Endothelial cell of umbilical vein (primary cell): ENCODE data around the gene VIPAS39. TPM values are rescaled to one million over a fixed set of nuclear protein-coding genes. Genes with fewer than 3 reads are reported as not detected.

ENCODE experiments used
- BruUV-seq: library from RNA; stranded (reverse); fragments of 400-500 nt; replicated peaks from 2 replicates; lab custom pipeline; 2021; lab: Mats Ljungman, UMichigan
- CTCF ChIA-PET: fragments of 300-600, 350-600 bp; sonication (Branson Sonifier 250); formaldehyde crosslinking; loops from one replicate; lab custom pipeline; 2021; ENCODE audit warnings: antibody characterized with exemption, inconsistent platforms; lab: Charles Lee
- POLR2A ChIA-PET: fragments of 300-600, 350-600 bp; sonication (Branson Sonifier 250); formaldehyde crosslinking; loops from one replicate; lab custom pipeline; 2021; ENCODE audit warnings: antibody characterized with exemption, inconsistent platforms; lab: Charles Lee
- DNase-seq: peaks from one replicate; pipeline ENCODE4 v3.0.0-alpha.2; 2011; ENCODE audit warnings: low read depth, low spot score
- FAIRE-seq: peaks from 2 replicates; lab custom pipeline; 2011; peaks lifted over from hg19 to GRCh38; lab: Jason Lieb, UNC
- H2AFZ ChIP-seq: 2 replicates; pipeline ENCODE4 v1.6.0; 2012; ENCODE audit warnings: low read depth, low read length, control low read depth, inconsistent platforms
- H3K27ac ChIP-seq: 2 replicates; pipeline ENCODE4 v1.5.1; 2011; ENCODE audit warnings: low read depth, mild to moderate bottlenecking, control low read depth, low read length, moderate library complexity; ENCODE audit not compliant: insufficient read depth
- H3K27me3 ChIP-seq, 2 experiments: 2 replicates each; pipeline versions ENCODE4 v1.6.0 to v1.6.1; 2011; ENCODE audit warnings: low read length in 2 of 2, mixed read lengths in 1 of 2; ENCODE audit not compliant: control insufficient read depth in 2 of 2, insufficient read depth in 2 of 2
- H3K36me3 ChIP-seq, 2 experiments: 2 replicates in 1 of 2; 3 replicates in 1 of 2; pipeline ENCODE4 v1.5.1; 2011; ENCODE audit warnings: low read length in 2 of 2, mild to moderate bottlenecking in 1 of 2, moderate library complexity in 1 of 2; ENCODE audit not compliant: control insufficient read depth in 2 of 2, insufficient read depth in 2 of 2; ENCODE audit errors: extremely low read depth in 1 of 2
- H3K4me1 ChIP-seq: 3 replicates; pipeline ENCODE4 v1.5.1; 2011; ENCODE audit warnings: mild to moderate bottlenecking, low read length; ENCODE audit not compliant: control insufficient read depth, insufficient read depth; ENCODE audit errors: extremely low read depth
- H3K4me2 ChIP-seq: 2 replicates; pipeline ENCODE4 v1.6.1; 2011; ENCODE audit warnings: low read length, control low read depth, mixed read lengths; ENCODE audit not compliant: insufficient read depth
- H3K4me3 ChIP-seq, 3 experiments: fragments of 200-600 bp in 1 of 3; sonication (generic), shearing (Covaris generic) in 1 of 3; replicated peaks in 1 of 3; 2 replicates each; pipeline ENCODE4 v1.5.1; 2011 to 2016; ENCODE audit warnings: control low read depth in 3 of 3, low read length in 3 of 3, mild to moderate bottlenecking in 2 of 3, inconsistent platforms in 1 of 3, low read depth in 1 of 3, moderate library complexity in 1 of 3; ENCODE audit not compliant: insufficient read depth in 1 of 3
- H3K79me2 ChIP-seq: 2 replicates; pipeline ENCODE4 v1.6.0; 2012; ENCODE audit warnings: low read length, inconsistent platforms; ENCODE audit not compliant: control insufficient read depth, insufficient read depth
- H3K9ac ChIP-seq: replicated peaks from 2 replicates; pipeline ENCODE3; 2011; ENCODE audit warnings: low read length, control low read depth; ENCODE audit not compliant: insufficient read depth; ENCODE audit errors: extremely low read depth
- H3K9me1 ChIP-seq: replicated peaks from 3 replicates; pipeline ENCODE4 v1.6.0; 2011; ENCODE audit warnings: mild to moderate bottlenecking, low read length; ENCODE audit not compliant: control insufficient read depth, insufficient read depth; ENCODE audit errors: extremely low read depth
- H3K9me3 ChIP-seq: replicated peaks from 2 replicates; pipeline ENCODE4 v1.5.1; 2012; ENCODE audit warnings: low read length, inconsistent platforms; ENCODE audit not compliant: control insufficient read depth, insufficient read depth
- H4K20me1 ChIP-seq: replicated peaks from 2 replicates; pipeline ENCODE3; 2011; ENCODE audit warnings: mild to moderate bottlenecking, low read length; ENCODE audit not compliant: control insufficient read depth, insufficient read depth; ENCODE audit errors: extremely low read depth
- EZH2 ChIP-seq: IDR thresholded peaks from 2 replicates; pipeline ENCODE4 v1.6.1; 2012; ENCODE audit warnings: borderline replicate concordance, low read depth, mild to moderate bottlenecking, moderate library complexity, low read length, inconsistent platforms; ENCODE audit not compliant: severe bottlenecking
- JUN ChIP-seq: IDR thresholded peaks from 2 replicates; pipeline ENCODE4 v1.6.1; 2011; ENCODE audit warnings: borderline replicate concordance, low read depth; ENCODE audit not compliant: insufficient read length, insufficient read depth
- POLR2AphosphoS5 ChIP-seq: IDR thresholded peaks from 2 replicates; pipeline ENCODE4 v1.6.1; 2012; ENCODE audit warnings: low read depth, mild to moderate bottlenecking, control low read depth, low read length, moderate library complexity; ENCODE audit not compliant: insufficient read depth
- dilution Hi-C: fragments of 300-500 bp; cut with MboI; formaldehyde crosslinking; loops from one replicate; pipeline ENCODE4 v1.15.0; 2019; ENCODE audit warnings: low sequenced_read_pairs; ENCODE audit not compliant: extremely low pct_ligation_motif_present
- intact Hi-C: fragments of 100-400 bp; cut with micrococcal nuclease; formaldehyde crosslinking; loops from one replicate; pipeline ENCODE4 v1.10.0; 2022
- polyA plus RNA-seq, 4 experiments: library from polyadenylated mRNA; depleted of rRNA in 3 of 4; stranded (reverse) in 3 of 4; unstranded in 1 of 4; fragments of >200 nt; gene quantifications; 2 replicates each; pipeline versions ENCODE4 v1.2.1 to v1.2.3, GENCODE V29; 2011 to 2012; ENCODE audit warnings: missing spikeins in 1 of 4
- total RNA-seq: library from RNA; stranded (reverse); gene quantifications from 2 replicates; pipeline ENCODE4 v1.2.3, GENCODE V29; 2021
- TF ChIP-seq, protein P1 (sequence below), 2 donors: IDR thresholded peaks; 1 replicate in 1 of 2; 2 replicates in 1 of 2; pipeline ENCODE4 v1.5.1; 2011; ENCODE audit warnings: low read length in 2 of 2, mild to moderate bottlenecking in 2 of 2, moderate library complexity in 2 of 2, control low read depth in 1 of 2, inconsistent platforms in 1 of 2, low read depth in 1 of 2; ENCODE audit not compliant: insufficient read depth in 1 of 2; ENCODE audit errors: extremely low read depth in 1 of 2
- TF ChIP-seq, protein P2 (sequence below): IDR thresholded peaks from 2 replicates; pipeline ENCODE4 v1.6.1; 2011; ENCODE audit not compliant: insufficient read depth, insufficient read length

Gene VIPAS39
- total and polyA plus RNA-seq, 2 donors (not counting 3 experiments of a cell fraction or from before 2014, with no cell fraction given) = 24.2 to 28.2 TPM

DNA sequence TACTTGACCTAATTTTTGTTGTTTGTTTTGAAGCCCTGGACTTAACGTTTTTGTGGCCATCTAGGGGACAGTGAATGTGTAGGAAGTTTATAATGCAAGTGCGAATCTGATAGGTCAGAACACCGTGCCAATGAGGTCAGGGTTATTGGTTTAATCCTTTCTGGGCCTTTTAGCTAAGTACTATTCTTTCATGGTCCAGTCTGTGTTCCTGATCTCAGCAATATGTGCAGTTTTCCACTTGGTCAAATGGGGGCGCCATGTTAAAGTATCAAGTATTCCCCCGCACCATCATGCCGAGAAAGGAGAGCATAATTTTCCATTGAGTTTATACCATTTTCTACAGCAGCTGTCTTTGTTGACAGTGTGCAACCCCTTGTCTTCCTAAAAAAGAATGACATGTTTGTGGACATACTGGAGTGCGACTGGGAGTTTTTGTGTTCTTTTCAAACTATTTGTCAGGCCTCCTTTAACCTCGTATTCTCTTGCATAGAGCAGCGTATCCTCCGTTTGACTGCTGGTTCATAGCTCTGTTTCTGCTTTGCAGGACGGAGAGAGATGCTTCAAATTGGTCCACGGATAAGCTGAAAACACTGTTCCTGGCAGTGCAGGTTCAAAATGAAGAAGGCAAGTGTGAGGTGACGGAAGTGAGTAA lies 1.8 kb upstream of the VIPAS39 start:
- DNase-seq (peak; percentile 84), FAIRE-seq (peak; percentile 84)
- TF ChIP-seq, protein P1, sequence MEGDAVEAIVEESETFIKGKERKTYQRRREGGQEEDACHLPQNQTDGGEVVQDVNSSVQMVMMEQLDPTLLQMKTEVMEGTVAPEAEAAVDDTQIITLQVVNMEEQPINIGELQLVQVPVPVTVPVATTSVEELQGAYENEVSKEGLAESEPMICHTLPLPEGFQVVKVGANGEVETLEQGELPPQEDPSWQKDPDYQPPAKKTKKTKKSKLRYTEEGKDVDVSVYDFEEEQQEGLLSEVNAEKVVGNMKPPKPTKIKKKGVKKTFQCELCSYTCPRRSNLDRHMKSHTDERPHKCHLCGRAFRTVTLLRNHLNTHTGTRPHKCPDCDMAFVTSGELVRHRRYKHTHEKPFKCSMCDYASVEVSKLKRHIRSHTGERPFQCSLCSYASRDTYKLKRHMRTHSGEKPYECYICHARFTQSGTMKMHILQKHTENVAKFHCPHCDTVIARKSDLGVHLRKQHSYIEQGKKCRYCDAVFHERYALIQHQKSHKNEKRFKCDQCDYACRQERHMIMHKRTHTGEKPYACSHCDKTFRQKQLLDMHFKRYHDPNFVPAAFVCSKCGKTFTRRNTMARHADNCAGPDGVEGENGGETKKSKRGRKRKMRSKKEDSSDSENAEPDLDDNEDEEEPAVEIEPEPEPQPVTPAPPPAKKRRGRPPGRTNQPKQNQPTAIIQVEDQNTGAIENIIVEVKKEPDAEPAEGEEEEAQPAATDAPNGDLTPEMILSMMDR (IDR thresholded peaks at IDR 0.05; ENCODE audit: extremely low read depth in 1 of 2, insufficient read depth in 1 of 2, low read depth in 1 of 2, low read length in 2 of 2) = peak; percentile 68 to 79
- TF ChIP-seq, protein P2, sequence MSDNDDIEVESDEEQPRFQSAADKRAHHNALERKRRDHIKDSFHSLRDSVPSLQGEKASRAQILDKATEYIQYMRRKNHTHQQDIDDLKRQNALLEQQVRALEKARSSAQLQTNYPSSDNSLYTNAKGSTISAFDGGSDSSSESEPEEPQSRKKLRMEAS = no peak
- TF ChIP-seq POLR2AphosphoS5 (no peak), JUN (no peak), EZH2 (no peak)
- H3K4me1 ChIP-seq = peaks cover 21% of the 10 kb centered on the region
- no peaks in the 10 kb centered on the region for H3K9me1 ChIP-seq
- H3K4me2 ChIP-seq = peak overlapping the region; percentile 94
- H4K20me1 ChIP-seq = peaks cover 2% of the 10 kb centered on the region
- H3K27ac ChIP-seq = peak overlapping the region; percentile 76
- no peaks in the 10 kb centered on the region for H3K9me3 ChIP-seq
- peak overlapping the region; percentile 87 for H3K9ac ChIP-seq
- ChIA-PET POLR2A (interaction anchor here (0.7 to 1.1 kb wide), 2 partner anchors 84 to 138 kb away, joined by 3 to 4 read pairs; partner anchors contain the start of gene GSTZ1), CTCF (interaction anchor here (0.5 to 3.8 kb wide), 40 partner anchors 10 to 595 kb away, joined by 3 to 75 read pairs (median 4); no protein-coding TSS in a partner anchor)
- BruUV-seq = TSS peak; percentile 29
- H3K79me2 ChIP-seq = peaks cover 40% of the 10 kb centered on the region
- dilution Hi-C loops = no loop called here
- no peak overlapping the region for H2AFZ ChIP-seq
- intact Hi-C loops = loop anchor here (1.0 to 5.0 kb wide), 6 partner anchors 84 to 362 kb away; partner anchors contain the start of genes CIPC and SPTLC2
- peaks cover 22 to 24% of the 10 kb centered on the region in 2 experiments for H3K36me3 ChIP-seq
- peak overlapping the region; percentile 45 to 86 (median 66) for H3K4me3 ChIP-seq
- H3K27me3 ChIP-seq = no peaks in the 10 kb centered on the region
